DMS153 (cell line): ENCODE results near the gene CLC.
"Not testable (repeated sequence)": the region's sequence is repeated elsewhere in the genome, so short reads cannot be mapped to it uniquely, and the experiment has no call there.

Source experiments
- DNase-seq: peaks from one replicate; lab custom pipeline; 2025; lab: John Stamatoyannopoulos, UW

CLC gene

GRCh38 chr19:39737891-39738290 lies at the start of gene CLC:
TSS of gene CLC (minus strand) at chr19:39738029. CDS start at chr19:39737952, 77 bp downstream.
- no peak for DNase-seq

- no peak for DNase-seq
Measured at GRCh38 chr19:39780894-39781293, 43.1 kb upstream of the CLC start.

GRCh38 chr19:39778763-39779162 lies 40.9 kb upstream of the CLC start, which contains the start of gene LEUTX:
TSS of gene LEUTX (plus strand) at chr19:39778854. CDS start at chr19:39778921, 67 bp downstream.
- no peak for DNase-seq

- no peak for DNase-seq
Measured at GRCh38 chr19:39768786-39769185, 31.0 kb upstream of the CLC start.

GRCh38 chr19:39768334-39768733 lies 30.5 kb upstream of the CLC start:
- DNase-seq: no peak

- no peak for DNase-seq
Measured at GRCh38 chr19:39765091-39766076, 27.6 kb upstream of the CLC start.

GRCh38 chr19:39761851-39762250 lies 24.0 kb upstream of the CLC start:
- DNase-seq: not testable (repeated sequence)

GRCh38 chr19:39759457-39760184 lies 21.8 kb upstream of the CLC start:
- no peak for DNase-seq

- no peak for DNase-seq
Measured at GRCh38 chr19:39754971-39755370, 17.1 kb upstream of the CLC start.

GRCh38 chr19:39754544-39754943 lies 16.7 kb upstream of the CLC start:
- DNase-seq: no peak

GRCh38 chr19:39752795-39753194 lies 15.0 kb upstream of the CLC start:
- DNase-seq: no peak

- DNase-seq: no peak
Measured at GRCh38 chr19:39752390-39752789, 14.6 kb upstream of the CLC start.

- DNase-seq: no peak
Measured at GRCh38 chr19:39749981-39750380, 12.2 kb upstream of the CLC start.

GRCh38 chr19:39746836-39747529 lies 9.2 kb upstream of the CLC start:
- no peak for DNase-seq

GRCh38 chr19:39745643-39746042 lies 7.8 kb upstream of the CLC start:
- DNase-seq: no peak

GRCh38 chr19:39740395-39740794 lies 2.6 kb upstream of the CLC start:
- no peak for DNase-seq

GRCh38 chr19:39738814-39739213 lies 985 bp upstream of the CLC start:
- DNase-seq: no peak

GRCh38 chr19:39737351-39737750 lies 478 bp downstream of the CLC start:
- no peak for DNase-seq

- no peak for DNase-seq
Measured at GRCh38 chr19:39736088-39736487, 1.7 kb downstream of the CLC start.

GRCh38 chr19:39735688-39736087 lies 2.1 kb downstream of the CLC start:
- DNase-seq: no peak

- DNase-seq: no peak
Measured at GRCh38 chr19:39733841-39734240, 4.0 kb downstream of the CLC start.

- DNase-seq: no peak
Measured at GRCh38 chr19:39731685-39732084, 6.1 kb downstream of the CLC start.
